SKM-1 treated with dmso at 0.1 percent for 144 hours (cell line): ENCODE data around the gene GPR137B.
"Not testable (repeated sequence)": the region's sequence is repeated elsewhere in the genome, so short reads cannot be mapped to it uniquely, and the experiment has no call there.

Experiments used
- DNase-seq: peaks from one replicate; lab custom pipeline; 2025; ENCODE audit not compliant: unreplicated experiment; lab: John Stamatoyannopoulos, UW

The GPR137B gene

DNA sequence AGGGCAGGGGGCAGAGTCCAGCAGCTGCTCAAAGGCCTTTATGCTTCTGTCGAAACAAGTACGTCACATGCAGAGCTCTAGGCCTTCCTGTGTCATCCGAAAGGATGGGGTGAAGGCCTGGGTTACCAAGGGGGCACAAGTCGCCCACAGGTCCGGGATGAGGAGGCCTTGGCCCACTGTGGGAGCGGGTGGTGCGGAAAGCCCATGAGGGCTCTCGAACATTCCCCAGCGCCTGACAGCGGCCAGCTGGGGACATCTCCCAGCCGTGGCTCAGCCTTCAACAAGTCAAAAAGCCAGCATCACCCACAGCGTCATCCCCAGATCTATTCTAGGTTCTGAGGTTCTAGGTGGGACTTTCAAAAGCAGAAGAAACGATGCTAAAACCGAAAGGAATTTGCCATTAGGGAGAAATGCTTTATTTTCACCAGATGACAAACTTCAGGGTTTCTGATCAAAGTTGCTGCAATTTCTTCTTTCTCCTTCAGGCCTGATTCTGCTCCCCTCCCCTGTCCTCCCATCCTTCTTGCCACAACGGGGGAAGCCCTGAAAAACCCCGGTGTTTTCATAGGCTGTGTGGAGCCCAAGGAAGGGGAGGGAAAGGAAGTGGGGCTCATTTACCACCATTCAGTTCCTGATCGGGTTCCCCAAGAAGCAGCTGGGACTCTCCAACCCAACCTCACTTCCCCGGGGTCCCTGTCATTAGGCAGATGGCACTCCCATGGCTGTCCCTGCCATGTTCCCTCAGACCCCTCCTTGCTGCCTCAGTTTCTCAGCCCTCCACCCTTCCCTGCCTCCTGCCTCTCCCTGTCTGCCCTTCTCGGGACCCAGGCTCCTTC, 17.6 kb downstream of the GPR137B start:
- no peak for DNase-seq

DNA sequence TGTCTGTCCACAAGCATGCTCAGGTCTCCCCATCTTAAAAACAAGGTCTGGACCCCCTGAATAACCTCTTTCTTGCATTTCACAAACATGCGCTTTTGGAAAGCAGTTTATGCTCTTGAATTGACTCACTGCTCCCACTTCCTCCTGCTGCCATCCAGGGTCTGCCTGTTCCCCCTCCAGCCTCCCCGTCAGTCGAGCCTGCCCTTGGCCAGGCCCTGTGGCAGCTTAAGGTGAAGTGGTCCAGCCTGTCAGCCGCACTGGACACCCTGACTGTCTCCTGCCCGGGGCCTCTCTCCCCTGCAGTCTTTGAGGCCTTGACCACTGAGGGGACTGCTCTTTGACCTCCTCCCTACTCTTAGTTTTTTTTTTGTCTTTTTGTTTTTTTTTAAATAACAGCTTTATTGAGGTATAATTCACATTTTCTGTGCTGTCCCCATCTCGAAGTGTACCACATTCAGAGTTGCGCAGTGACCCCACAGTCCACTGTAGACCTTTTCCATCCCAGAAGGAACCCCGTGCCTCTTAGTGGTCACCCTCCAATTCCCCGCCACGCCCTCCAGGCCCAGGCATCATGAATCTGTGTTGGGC, 18.3 kb downstream of the GPR137B start:
- no peak for DNase-seq

DNA sequence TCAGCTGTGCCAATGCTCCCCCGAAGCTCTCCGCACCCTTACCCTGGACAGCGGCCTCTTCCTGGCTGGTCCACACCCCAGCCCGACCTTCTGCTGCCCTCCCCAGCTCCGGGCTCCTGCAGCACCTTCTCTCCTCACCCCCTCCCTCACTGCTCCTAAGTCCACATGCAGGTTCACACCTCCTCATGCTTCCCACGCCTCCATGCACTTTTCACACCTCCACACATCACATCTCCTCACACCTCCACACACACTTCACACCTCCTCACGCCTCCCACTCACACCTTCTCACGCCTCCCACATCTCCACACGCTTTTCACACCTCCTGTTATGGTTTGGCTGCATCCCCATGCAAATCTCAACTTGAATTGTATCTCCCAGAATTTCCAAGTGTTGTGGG, 18.9 kb downstream of the GPR137B start:
- no peak for DNase-seq

DNA sequence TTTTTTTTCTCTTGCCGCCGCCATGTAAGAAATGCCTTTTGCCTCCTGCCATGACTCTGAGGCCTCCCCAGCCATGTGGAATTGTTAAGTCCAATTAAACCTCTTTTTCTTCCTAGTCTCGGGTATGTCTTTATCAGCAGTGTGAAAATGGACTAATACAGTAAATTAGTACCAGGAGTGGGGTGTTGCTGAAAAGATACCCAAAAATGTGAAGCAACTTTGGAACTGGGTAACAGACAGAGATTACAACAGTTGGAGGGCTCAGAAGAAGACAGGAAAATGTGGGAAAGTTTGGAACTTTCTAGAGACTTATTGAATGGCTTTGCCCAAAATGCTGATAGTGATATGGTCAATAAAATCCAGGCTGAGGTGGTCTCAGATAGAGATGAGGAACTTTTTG, 19.4 kb downstream of the GPR137B start:
- not testable (repeated sequence) for DNase-seq

DNA sequence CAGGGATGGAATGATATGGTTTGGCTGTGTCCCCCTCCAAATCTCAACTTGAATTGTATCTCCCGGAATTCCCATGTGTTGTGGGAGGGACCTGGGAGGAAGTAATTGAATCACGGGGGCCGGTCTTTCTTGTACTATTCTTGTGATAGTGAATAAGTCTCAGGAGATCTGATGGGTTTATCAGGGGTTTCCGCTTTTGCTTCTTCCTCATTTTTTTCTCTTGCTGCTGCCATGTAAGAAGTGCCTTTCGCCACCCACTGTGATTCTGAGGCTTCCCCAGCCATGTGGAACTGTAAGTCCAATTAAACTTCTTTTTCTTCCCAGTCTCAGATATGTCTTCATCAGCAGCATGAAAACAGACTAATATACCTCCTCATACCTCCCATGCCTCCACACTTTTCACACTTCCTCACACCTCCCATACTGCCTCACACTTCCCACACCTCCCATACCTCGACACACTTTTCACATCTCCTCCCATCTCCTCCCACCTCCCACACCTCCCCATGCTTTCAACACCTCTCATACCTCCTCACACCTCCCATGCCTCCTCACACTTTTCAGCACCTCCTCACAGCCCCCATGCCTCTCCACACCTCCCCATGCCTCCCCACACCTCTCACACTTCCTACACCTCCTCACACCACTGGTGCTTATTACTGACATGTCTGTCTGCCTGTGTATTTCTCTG, 21.3 kb downstream of the GPR137B start:
- DNase-seq, result no peak

DNA sequence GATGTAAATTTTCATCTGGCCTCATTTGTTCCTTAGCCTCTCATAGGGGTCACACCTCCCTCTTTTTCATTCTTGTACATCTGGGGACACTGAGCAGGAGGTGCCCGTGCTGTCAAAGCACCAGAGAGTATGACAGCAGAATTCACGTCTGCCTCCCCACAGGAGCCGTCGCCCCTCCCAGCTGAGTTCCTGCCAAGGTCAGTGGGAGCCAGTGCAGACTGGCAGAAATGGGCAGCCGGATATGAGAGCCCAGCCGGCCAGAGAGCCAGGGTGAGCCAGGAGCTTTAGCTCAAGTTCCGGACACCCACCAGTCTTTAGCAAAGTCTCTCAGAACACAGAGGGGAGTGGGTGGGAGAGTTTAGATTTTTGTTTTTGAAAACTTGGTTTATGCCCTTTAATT, 21.9 kb downstream of the GPR137B start:
- DNase-seq, result no peak

DNA sequence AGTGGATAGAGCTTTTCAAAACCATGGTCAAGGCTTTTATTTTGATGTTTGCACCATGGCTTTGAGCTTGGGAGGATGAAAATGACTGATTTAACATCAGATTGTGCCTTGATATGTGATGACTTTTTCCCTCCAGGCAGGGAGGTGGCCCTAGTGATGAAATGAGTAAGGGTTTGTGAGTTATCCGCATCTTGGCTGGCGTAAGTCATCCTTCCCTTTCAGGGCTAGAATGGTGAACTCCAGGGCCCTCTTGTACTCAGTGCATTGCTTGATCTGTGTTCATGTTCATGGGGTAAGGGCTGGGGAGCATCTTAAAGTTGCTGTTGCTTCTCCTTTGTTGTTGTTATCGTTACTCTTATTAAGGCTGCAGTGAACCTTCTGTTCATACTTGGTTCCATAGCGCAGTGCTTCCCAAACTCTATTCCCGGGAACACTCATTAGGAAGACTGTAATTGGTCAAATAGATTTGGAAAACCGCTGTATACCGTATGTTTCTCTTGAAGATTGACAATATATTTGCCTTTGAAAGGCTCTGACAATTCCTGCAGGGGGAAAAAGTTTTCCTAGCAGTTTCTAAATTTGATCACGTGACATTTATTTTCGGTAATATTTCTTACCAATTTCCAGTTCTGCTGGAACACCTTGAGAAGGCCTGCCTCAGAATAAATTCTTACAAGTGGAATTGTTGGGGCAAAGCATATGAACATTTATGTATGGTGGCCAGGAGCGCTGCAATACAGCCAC, 23.1 kb downstream of the GPR137B start:
- DNase-seq, result no peak

DNA sequence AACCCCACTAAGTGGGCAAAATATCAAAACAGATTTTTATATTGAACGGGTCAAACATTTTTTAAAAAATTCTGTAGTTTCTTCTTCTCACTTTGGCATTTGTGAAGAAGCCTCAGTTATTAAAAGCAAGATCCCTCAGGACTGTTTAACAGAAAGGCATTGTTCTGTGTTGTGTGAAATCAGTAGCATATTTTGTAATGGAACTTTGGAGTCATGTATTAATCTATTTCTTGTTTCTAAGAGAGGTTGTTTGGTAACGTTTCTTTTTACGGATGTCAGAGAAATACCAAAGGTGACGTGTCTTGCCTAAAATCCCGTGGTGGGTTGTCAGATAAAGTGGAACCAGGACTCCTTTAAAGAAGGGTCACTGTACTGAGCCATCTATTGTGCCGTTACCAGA, 23.7 kb downstream of the GPR137B start:
- no peak for DNase-seq

DNA sequence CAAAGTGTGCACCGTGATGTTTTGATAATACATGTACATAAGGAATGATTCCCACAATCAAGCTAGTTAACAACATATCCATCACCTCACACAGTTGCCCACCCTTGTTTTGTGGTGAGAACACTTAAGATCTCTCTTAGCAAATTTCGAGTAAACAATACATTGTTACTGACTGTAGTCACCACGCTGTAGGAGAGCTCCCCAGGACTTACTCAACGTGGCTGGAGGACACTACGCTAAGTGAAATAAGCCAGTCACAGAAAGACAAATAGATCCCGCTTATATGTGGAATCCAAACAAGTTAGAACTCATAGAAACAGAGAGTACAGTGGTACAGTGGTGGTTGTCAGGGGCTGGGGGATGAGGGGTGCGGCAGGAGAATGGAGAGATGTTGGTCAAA, 24.8 kb downstream of the GPR137B start:
- no peak for DNase-seq

DNA sequence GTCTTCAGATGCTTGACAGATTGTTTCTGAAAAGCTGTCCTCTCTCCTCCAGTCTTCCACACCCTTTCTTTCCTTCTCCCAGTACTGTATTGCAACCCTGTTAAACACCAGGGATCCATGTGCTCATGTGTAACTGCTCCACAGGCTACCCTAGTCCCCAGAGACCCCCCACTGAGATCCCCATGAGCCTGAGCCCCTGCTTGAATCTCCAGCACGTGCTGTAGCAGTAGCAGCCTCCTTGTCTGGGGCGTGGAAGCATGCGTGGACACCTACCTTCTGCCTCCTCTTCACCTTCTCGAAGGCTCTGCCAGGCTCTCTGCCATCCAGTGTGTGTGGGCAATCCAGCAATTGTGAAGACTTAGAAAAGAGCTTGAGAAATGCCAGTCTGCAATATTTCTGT, 25.2 kb downstream of the GPR137B start:
- no peak for DNase-seq

DNA sequence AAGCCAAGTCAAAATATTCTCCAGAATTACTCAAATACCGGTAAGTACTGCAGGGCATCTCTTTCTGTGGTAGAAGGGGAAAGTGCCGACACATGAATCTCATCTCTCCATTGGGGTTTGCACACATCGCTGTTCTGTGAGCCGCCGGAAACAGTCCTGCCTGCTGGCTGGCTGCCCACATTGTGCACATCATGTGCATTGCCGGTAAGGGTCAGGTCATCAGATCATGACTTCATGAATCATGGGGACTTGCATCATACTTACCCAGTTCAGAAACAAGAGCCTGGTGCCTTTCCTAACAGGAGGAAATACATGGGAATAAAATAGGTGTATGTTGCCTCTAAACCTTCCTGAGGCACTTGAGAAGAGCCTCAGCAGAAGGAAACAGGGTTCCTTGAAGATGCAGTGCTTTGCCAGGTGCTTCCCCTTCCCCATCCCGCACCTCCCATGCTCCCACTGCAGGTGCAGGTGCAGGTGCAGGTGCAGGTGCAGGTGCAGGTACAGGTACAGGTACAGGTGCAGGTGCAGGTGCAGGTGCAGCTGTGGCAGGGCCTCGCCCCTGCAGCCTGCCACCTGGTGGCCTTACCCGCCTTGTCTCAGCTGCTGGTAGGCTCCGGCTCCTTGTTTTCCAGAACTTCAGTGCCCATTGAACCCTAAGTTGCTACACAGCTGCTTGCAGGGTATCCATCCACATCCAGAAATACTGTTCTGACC, 26.5 kb downstream of the GPR137B start:
- DNase-seq, result no peak

DNA sequence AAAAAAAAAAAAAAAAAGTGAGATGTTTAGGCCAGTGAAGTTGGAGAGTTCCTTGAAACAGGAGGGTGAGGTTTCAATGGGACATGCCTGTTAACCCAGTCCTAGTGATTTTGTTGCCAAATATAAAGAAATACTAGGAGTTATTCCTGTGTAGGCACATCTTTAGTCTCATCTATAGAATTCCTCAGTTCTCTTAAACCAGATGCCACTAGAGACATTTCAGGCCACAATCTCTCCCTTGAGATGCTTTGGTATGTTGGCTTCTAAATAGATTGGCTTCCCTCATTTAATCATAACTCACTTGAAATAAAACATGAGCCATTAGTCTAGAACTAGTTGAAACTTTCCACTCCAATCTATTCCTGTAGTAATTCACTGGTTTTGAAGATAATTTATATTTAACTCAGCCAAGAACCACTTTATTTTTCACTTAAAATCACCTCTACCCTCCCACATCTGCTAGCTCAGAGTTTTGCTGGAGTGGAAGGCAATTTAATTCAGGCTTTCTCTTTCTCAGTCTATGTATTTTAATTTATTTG, 29.8 kb downstream of the GPR137B start:
- no peak for DNase-seq

DNA sequence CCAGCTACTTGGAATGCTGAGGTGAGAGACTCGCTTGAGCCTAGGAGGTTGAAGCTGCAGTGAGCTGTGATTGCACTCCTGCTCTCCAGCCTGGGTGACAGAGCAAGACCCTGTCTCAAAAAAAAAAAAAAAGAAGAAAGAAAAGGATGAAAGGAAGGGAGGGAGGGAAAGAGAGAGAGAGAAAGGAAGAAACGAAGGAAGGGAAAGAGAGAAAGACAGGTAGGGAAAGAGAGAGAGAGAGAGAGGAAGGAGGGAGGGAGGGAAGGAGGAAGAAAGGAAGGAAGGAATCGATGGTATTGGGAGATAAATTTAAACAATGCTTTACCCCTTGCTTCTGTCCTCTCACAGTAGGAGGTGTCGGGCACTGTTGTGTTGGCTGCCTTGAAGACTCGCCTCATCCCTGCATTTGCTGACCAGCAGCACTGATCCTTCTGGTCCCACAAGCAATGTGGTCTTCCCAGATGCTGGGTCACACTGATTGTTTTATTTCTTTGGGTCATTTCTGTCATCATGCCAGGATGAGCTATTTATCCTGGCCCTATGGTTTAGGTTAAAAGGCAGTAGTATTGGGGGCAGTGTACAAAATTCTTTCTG, 30.9 kb downstream of the GPR137B start:
- DNase-seq, result no peak

DNA sequence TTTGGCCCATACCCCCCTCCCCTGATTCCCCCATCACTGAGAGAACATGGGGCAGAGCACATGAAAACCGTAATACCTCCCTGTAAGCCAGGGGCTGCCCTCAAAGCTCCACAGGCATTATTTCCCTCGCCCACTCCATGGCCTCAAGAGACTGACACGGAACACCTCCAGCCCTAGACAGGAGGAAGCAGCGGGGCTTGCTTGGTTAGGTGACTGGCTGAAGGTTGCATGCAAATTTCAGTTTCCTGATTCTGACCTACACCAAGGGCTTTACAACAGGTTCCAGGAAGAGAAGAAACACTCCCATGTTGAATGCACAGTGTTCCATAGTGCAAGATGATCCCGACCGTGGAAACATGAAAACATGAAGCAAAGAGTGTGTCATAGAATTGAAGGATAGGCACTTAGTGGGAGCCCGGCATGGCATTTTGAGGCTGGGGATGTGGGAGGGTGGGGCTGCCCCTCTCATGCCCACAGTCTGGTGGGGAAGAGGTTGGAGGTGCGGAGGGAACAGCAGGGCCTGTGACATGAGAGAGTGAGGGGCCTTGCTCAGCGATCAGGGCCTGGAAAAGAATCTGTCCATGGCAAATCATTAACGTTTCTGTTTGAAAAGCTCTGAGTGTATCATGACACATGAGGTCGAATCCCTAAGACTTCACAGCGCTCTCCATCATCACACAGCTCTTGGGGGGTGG, 33.5 kb downstream of the GPR137B start:
- DNase-seq, result no peak

DNA sequence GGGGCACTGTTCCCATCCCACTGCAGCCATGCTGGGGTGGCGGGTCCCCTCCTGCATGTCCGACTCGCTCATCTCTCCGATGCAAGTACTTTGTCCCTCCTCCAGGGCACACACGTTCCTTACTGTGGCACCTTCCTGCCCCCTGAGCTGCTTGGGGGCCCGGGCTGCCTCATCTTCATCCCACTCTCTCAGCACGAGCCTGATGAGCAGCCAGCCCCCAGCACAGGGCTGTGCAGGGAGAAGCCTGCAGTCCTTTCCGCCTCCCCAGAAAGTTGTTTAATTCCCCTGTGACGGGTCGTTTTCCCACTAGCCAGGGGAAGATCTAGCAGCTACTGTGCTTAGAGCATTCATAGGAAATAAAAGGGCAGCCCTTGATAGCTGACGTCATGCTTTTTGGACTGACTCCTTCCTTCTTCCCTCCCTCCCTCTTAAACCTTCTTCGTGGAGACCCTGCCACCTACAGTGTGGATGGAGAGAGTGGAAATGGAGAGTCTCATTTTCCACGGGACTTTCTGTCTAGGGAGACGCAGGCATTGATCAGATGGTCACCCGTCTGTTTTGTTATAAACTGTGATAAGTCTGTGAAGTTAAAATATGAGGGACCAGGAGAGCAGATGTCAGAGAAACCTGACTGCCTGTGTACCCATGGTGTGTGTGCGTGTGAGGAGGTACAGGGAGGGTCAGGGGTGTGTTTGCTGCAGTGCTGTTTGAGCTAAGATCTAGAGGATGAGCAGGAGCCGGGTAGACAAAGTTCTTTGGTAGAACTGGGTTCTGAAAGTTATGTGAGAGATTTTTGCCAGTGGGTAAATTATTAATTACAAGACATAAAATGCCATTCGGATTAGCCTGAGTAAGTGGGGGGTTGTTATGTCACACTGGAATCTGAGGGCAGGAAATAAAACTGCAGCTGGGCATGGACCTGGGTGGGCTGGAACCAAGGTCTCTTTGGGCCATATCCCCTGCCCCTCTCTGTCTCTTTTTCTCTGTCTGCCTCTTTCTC, 34.3 kb downstream of the GPR137B start:
- no peak for DNase-seq

DNA sequence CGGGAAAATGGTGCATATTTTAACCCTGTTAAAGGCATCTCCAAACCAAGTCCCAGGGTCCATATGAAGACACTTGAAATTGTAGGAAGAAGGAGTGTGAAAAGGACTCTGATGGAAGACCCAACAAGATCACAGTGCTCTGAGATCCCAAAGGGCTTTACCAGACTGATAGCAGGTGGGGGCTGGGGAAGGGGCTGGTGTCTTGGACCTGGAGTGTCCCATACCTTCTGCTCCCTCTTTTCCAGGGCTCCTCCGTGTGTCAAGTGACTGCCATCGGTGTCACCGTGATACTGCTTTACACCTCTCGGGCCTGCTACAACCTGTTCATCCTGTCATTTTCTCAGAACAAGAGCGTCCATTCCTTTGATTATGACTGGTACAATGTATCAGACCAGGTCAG, 37.3 kb downstream of the GPR137B start:
- no peak for DNase-seq

DNA sequence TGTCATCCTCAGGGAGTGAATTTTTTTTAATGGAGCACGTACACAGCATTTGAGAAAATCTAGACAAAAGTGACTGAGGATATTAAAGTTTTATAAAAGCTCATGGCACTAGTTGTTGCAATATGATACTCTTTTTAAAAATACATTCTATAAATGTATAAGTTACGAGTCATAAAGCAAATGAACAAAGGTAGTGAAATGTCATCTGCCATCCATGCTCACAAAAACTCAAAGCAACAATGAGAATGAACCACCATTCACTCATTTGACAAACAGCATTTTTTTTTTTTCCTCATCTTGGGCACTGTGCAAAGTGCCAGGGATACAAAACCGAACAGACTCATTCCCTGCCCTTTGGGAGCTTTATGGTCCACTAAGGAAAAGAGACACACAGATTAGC, 38.7 kb downstream of the GPR137B start:
- DNase-seq, result no peak

DNA sequence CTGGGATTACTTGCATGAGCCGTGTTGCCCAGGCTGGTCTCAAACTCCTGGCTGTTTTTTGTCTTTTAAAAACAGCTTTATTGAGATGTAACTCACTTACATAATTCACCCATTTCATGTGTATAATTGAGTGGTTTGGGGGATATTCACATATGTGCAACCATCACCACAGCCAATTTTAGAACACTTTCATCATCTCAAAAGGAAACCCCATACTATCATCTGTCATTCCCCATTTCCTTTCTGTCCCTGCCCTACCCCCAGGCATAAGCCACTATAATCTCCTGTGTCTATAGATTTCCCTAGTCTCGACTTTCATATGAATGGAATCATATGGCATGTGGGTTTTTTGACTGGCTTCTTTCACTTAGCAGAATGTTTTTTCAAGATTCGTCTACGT, 43.3 kb downstream of the GPR137B start:
- peak; percentile 82 for DNase-seq
